ENCODE results near the gene OR2V2. TPM values are rescaled to one million over a fixed set of nuclear protein-coding genes. Genes with fewer than 3 reads are reported as not detected.

OR2V2 gene
- total RNA-seq, 4 donors from 2014 or later: not detected

GRCh38 chr5:181133083-181133482 is 14.3 kb upstream of the OR2V2 start:
- Histone ChIP-seq H3K27ac (no peak overlapping the region), H3K9me3 (no peaks in the 10 kb centered on the region), H3K4me1 (no peaks in the 10 kb centered on the region), H3K36me3 (no peaks in the 10 kb centered on the region), H3K4me3 (no peak overlapping the region), H3K27me3 (no peaks in the 10 kb centered on the region)
- no peak for TF ChIP-seq POLR2A (IDR thresholded peaks at IDR 0.05)
- DNase-seq: no peak

- Histone ChIP-seq H3K4me3 (no peak overlapping the region), H3K4me1 (no peaks in the 10 kb centered on the region), H3K27me3 (no peaks in the 10 kb centered on the region), H3K9me3 (no peaks in the 10 kb centered on the region), H3K36me3 (no peaks in the 10 kb centered on the region), H3K27ac (no peak overlapping the region)
- TF ChIP-seq POLR2A (IDR thresholded peaks at IDR 0.05): no peak
- no peak for TF ChIP-seq CTCF (IDR thresholded peaks at IDR 0.05)
- DNase-seq: peak in 1 of 3 donors; percentile 74
These were observed 13.7 kb upstream of the OR2V2 start for GRCh38 chr5:181133610-181134231.

GRCh38 chr5:181134259-181134658 is 13.1 kb upstream of the OR2V2 start:
- Histone ChIP-seq H3K36me3 (no peaks in the 10 kb centered on the region), H3K4me1 (no peaks in the 10 kb centered on the region), H3K4me3 (no peak overlapping the region), H3K27ac (no peak overlapping the region), H3K9me3 (no peaks in the 10 kb centered on the region), H3K27me3 (no peaks in the 10 kb centered on the region)
- TF ChIP-seq POLR2A (IDR thresholded peaks at IDR 0.05) (no peak), CTCF (IDR thresholded peaks at IDR 0.05) (no peak)
- DNase-seq: no peak

GRCh38 chr5:181136361-181136955 is 10.9 kb upstream of the OR2V2 start:
- TF ChIP-seq CTCF (IDR thresholded peaks at IDR 0.05): no peak
- TF ChIP-seq POLR2A (IDR thresholded peaks at IDR 0.05): no peak
- no peak for DNase-seq
- Histone ChIP-seq H3K4me1 (no peaks in the 10 kb centered on the region), H3K27me3 (no peaks in the 10 kb centered on the region), H3K9me3 (no peaks in the 10 kb centered on the region), H3K36me3 (no peaks in the 10 kb centered on the region), H3K4me3 (no peak overlapping the region), H3K27ac (no peak overlapping the region)

GRCh38 chr5:181138258-181138657 is 9.1 kb upstream of the OR2V2 start:
- Histone ChIP-seq H3K4me3 (no peak overlapping the region), H3K4me1 (no peaks in the 10 kb centered on the region), H3K27me3 (no peaks in the 10 kb centered on the region), H3K9me3 (no peaks in the 10 kb centered on the region), H3K27ac (no peak overlapping the region), H3K36me3 (no peaks in the 10 kb centered on the region)
- no peak for DNase-seq
- TF ChIP-seq POLR2A (IDR thresholded peaks at IDR 0.05) (no peak), CTCF (IDR thresholded peaks at IDR 0.05) (no peak)

- H3K9me3 ChIP-seq: no peaks in the 10 kb centered on the region
These were observed 6.6 kb upstream of the OR2V2 start for GRCh38 chr5:181140766-181141165.

More at GRCh38 chr5:181140766-181141165, 6.6 kb upstream of the OR2V2 start:
- Histone ChIP-seq H3K27me3 (no peaks in the 10 kb centered on the region), H3K4me3 (no peak overlapping the region), H3K27ac (no peak overlapping the region), H3K36me3 (no peaks in the 10 kb centered on the region), H3K4me1 (no peaks in the 10 kb centered on the region)
- no peak for DNase-seq
- TF ChIP-seq POLR2A (IDR thresholded peaks at IDR 0.05) (no peak), CTCF (IDR thresholded peaks at IDR 0.05) (no peak)
